ENCODE results near the gene FAM200B. TPM values are rescaled to one million over a fixed set of nuclear protein-coding genes. Genes with fewer than 3 reads are reported as not detected.
A peak's percentile ranks its signal among the peaks of the same experiment; 100 is the strongest.

FAM200B gene
- total and polyA plus RNA-seq, 2 of the 4 experiments (the other 2 are of a cell fraction): 16.7 to 18.5 TPM

DNA sequence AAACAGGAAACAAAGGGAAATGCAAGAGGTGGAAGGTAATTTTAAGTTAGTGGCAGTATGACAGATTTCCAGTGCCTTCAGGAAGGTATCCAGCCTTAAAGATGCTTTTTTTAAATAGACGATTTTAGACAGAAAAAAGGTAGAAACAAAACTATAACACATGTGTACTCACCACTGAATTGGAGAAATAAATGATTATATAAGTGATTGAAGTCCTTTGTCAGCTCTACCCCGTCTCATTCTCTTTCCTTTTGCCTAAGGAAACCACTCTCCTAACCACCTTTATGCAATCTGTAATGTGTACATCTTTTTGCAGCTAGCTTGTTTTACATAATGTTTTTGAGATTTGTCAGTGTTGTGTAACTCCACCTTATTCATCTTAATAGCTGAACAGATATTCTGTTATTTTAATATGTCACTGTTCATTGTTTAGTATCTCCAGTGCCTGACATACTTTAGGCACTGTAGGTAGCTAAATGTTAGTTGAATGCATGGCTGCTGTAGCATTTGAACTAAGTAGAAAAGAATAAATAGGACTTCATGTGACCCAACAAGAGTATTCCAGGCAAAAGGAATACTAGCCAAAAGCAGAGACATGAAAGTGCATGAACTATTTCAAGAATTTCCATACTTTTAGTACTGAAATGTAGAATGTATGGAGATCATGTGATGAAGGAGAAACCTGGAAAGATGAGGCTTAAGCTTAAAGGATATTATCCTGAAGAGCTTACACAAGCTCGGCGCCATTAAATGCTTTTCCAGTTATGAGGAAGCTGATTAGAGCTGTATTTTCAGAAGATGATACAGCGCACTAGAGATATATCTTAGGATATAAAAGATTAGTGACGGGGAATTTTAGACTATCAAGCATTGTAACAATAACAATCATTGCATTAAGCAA is 865 bp downstream of the FAM200B start:
- Histone ChIP-seq H3K4me2 (ENCODE audit: low read depth, low read length) (peak overlapping the region; percentile 99), H3K4me3 (ENCODE audit: insufficient read depth, low read depth, low read length) (peak overlapping the region; percentile 86), H2BK5ac (ENCODE audit: low read depth, low read length, poor library complexity, severe bottlenecking) (peak overlapping the region; percentile 94), H3K23ac (ENCODE audit: low read depth, low read length) (peak overlapping the region; percentile 93), H2AK9ac (replicated peaks; ENCODE audit: low read depth, low read length, poor library complexity) (peak overlapping the region; percentile 94), H2BK15ac (ENCODE audit: low read depth, low read length) (peak overlapping the region; percentile 35; the same call in 2 of the 3 replicates), H3K27ac (ENCODE audit: insufficient read depth, low read length) (peak overlapping the region; percentile 98), H4K5ac (ENCODE audit: low read depth, low read length) (peak overlapping the region; percentile 95), H3K9me3 (ENCODE audit: control insufficient read depth, insufficient read depth, low read length) (no peaks in the 10 kb centered on the region), H3K4me1 (ENCODE audit: control insufficient read depth, insufficient read depth, low read length) (peaks cover 4% of the 10 kb centered on the region), H3K79me1 (ENCODE audit: low read depth in 1 of 2, low read length in 2 of 2) (peaks cover 19 to 40% of the 10 kb centered on the region in 2 experiments), H3K14ac (replicated peaks; ENCODE audit: low read depth, low read length) (peak overlapping the region; percentile 98), H2BK20ac (ENCODE audit: low read depth, low read length) (no peak overlapping the region; the same call in 1 of the 2 replicates), H3K4ac (ENCODE audit: low read depth, low read length) (peak overlapping the region; percentile 96), H3K36me3 (ENCODE audit: control insufficient read depth, insufficient read depth, low read length) (peaks cover 6% of the 10 kb centered on the region), H2BK120ac (ENCODE audit: low read depth, low read length) (peak overlapping the region; percentile 80), H3K9ac (ENCODE audit: low read depth, low read length) (peak overlapping the region; percentile 99), H3K56ac (ENCODE audit: extremely low read depth, insufficient read depth, low read length) (peak overlapping the region; percentile 98), H3K9me1 (ENCODE audit: insufficient read depth, low read length) (peaks cover 6% of the 10 kb centered on the region), H4K8ac (ENCODE audit: low read depth in 2 of 2, low read length in 2 of 2) (peak overlapping the region; percentile 87 to 95), H4K91ac (ENCODE audit: insufficient read depth, low read depth, low read length) (peak overlapping the region; percentile 94), H3K18ac (ENCODE audit: low read depth, low read length) (peak overlapping the region; percentile 91), H2AFZ (replicated peaks; ENCODE audit: low read length, poor library complexity) (no peak overlapping the region), H2AK5ac (ENCODE audit: low read depth, low read length) (peak overlapping the region; percentile 93), H3K27me3 (ENCODE audit: control insufficient read depth, insufficient read depth, low read length) (no peaks in the 10 kb centered on the region), H4K20me1 (ENCODE audit: insufficient read depth, low read length) (no peaks in the 10 kb centered on the region)
- WGBS, 2 experiments (ENCODE audit: extremely low coverage in 2 of 2, insufficient read length in 1 of 2): no CpG with 5 or more reads among the region's 6 CpGs
- peak; percentile 17 for DNase-seq
- TF ChIP-seq CEBPB (IDR thresholded peaks at IDR 0.05; ENCODE audit: low read depth, low read length): peak; percentile 72
- TF ChIP-seq, protein P1, sequence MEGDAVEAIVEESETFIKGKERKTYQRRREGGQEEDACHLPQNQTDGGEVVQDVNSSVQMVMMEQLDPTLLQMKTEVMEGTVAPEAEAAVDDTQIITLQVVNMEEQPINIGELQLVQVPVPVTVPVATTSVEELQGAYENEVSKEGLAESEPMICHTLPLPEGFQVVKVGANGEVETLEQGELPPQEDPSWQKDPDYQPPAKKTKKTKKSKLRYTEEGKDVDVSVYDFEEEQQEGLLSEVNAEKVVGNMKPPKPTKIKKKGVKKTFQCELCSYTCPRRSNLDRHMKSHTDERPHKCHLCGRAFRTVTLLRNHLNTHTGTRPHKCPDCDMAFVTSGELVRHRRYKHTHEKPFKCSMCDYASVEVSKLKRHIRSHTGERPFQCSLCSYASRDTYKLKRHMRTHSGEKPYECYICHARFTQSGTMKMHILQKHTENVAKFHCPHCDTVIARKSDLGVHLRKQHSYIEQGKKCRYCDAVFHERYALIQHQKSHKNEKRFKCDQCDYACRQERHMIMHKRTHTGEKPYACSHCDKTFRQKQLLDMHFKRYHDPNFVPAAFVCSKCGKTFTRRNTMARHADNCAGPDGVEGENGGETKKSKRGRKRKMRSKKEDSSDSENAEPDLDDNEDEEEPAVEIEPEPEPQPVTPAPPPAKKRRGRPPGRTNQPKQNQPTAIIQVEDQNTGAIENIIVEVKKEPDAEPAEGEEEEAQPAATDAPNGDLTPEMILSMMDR (conservative IDR thresholded peaks at IDR 0.05; ENCODE audit: low read depth, low read length): no peak
- no peak for TF ChIP-seq POLR2A (IDR thresholded peaks at IDR 0.05; ENCODE audit: low read depth, low read length)
- ChIA-PET CTCF (interaction anchor here (1.0 kb wide), 1 partner anchor 13 kb away, joined by 3 read pairs; no protein-coding TSS in a partner anchor), POLR2A (ENCODE audit: unreplicated experiment) (no interaction called here)
- ATAC-seq (ENCODE audit: low read depth): no peak
- no TSS peak for BruUV-seq (replicated peaks)
- in situ Hi-C loops (cut with MboI; ENCODE audit: low sequenced_read_pairs) (loop anchor here (25.0 kb wide), 1 partner anchor 670 kb away; the partner anchor contains the start of gene CPEB2), intact Hi-C loops (cut with micrococcal nuclease) (loop anchor here (1.0 kb wide), 1 partner anchor 8 kb away; no protein-coding TSS in a partner anchor), dilution Hi-C loops (cut with HindIII; ENCODE audit: low sequenced_read_pairs, unreplicated experiment) (no loop called here)

Measured in IMR-90 (cell line).